Measurements from ENCODE around the gene ZNRD2. TPM values are rescaled to one million over a fixed set of nuclear protein-coding genes. Genes with fewer than 3 reads are reported as not detected.

The ZNRD2 gene
- total RNA-seq, 2 experiments from 2014 or later, result 39.2 to 40.7 TPM

- peaks cover 66% of the 10 kb centered on the region for H3K4me1 Mint-ChIP-seq (ENCODE audit: low read depth)
- ChIA-PET CTCF (interaction anchor here (0.8 to 5.2 kb wide), 8 partner anchors 13 to 314 kb away, joined by 3 to 88 read pairs (median 6); partner anchors contain the start of genes KCNK7 and PCNX3), POLR2A (interaction anchor here (0.7 to 2.1 kb wide), 9 partner anchors 11 to 457 kb away, joined by 3 to 9 read pairs (median 4); partner anchors contain the start of gene ZNHIT2)
- peak; percentile 5 for ATAC-seq
- no peaks in the 10 kb centered on the region for H3K9me3 Mint-ChIP-seq (ENCODE audit: insufficient read depth)
- peak overlapping the region; percentile 91 for H3K4me3 Mint-ChIP-seq
- no peaks in the 10 kb centered on the region for H3K27me3 Mint-ChIP-seq (ENCODE audit: low read depth)
- no peak for DNase-seq
- peaks cover 42% of the 10 kb centered on the region for H3K36me3 Mint-ChIP-seq (ENCODE audit: low read depth)
- H3K27ac Mint-ChIP-seq, result peak overlapping the region; percentile 89
These were observed 4.7 kb downstream of the ZNRD2 start for GRCh38 chr11:65574811-65575567.

DNA sequence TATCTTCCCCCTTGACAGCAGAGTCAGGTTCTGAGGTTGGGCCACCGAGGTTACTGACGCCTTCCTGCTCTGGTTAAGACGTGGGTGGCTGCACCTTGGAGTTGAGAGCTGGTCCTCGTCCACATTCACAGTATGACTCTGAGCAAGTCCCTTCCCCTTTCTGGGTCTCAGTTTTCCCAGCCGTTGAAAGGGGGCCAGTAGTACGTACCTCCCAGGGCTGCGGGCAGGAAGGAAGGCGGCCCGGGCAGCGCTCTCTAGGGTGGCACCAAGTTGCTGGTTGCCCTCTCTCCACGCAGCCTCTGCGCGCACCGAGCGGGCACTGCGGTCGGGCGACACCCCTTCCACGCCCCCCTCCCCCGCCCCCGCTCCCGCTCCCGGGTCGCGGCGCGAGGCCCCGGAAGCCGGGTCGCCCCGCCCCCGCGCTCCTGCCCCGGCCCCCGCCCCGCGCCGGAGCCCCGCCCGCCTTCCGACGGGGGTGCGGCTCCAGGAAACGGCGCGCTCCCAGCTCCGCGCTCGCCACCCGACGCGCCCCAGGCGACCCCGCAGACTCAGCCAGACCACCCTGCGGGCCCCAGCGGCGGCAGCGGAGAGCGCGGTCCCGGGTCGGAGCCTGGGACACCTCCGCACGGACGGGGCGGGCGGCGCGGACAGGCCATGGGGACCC is 5.4 kb downstream of the ZNRD2 start, which contains the start of gene EHBP1L1:
Gene EHBP1L1, plus strand, starts transcription at position 486 of the 664 bp plus-strand sequence. CDS start 250 bp downstream, outside the sequence.
- Mint-ChIP-seq H3K9me3 (ENCODE audit: insufficient read depth) (no peaks in the 10 kb centered on the region), H3K4me1 (ENCODE audit: low read depth) (peaks cover 62% of the 10 kb centered on the region), H3K36me3 (ENCODE audit: low read depth) (peaks cover 43% of the 10 kb centered on the region), H3K27me3 (ENCODE audit: low read depth) (no peaks in the 10 kb centered on the region), H3K27ac (peak within 1 kb of the TSS; percentile 89), H3K4me3 (peak within 1 kb of the TSS; percentile 91)
- DNase-seq (peak; percentile 79), ATAC-seq (peak; percentile 31)
- ChIA-PET POLR2A (interaction anchor here (0.7 to 2.1 kb wide), 11 partner anchors 10 to 458 kb away, joined by 3 to 9 read pairs (median 4); partner anchors contain the start of genes DPF2 and ZNHIT2), CTCF (interaction anchor here (0.8 to 5.2 kb wide), 8 partner anchors 12 to 313 kb away, joined by 3 to 88 read pairs (median 6); partner anchors contain the start of genes KCNK7 and PCNX3)

DNA sequence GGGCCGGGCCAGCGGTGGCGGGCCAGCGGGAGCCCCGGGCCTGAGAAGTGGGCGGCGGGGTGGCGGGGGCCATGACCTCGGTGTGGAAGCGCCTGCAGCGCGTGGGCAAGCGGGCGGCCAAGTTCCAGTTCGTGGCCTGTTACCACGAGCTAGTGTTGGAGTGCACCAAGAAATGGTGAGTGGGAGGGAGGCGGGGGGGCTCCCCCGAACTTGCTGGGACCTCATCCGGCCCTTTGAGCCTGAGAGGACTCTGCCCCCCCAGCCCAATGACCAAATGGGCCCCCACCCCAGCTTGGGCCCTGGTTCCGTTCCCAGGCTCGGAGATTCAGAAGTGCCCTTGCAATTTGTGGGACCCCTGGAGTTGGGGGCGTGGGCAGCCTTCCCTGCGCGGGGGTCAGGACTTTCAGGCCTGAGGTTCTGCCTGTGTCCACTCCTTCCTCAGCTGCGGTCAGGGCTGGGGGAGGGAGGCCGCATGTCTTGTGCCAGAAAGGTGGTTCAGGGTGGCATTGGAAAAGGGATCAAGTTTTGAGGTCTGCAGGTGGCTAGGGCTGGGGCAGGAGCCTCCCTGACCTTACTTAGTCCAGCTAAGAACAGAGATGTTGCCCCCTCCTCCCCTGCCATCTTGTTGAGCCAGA is 6.1 kb downstream of the ZNRD2 start:
- Mint-ChIP-seq H3K36me3 (ENCODE audit: low read depth) (peaks cover 43% of the 10 kb centered on the region), H3K27ac (peak overlapping the region; percentile 80), H3K4me1 (ENCODE audit: low read depth) (peaks cover 56% of the 10 kb centered on the region), H3K27me3 (ENCODE audit: low read depth) (no peaks in the 10 kb centered on the region), H3K9me3 (ENCODE audit: insufficient read depth) (no peaks in the 10 kb centered on the region), H3K4me3 (peak overlapping the region; percentile 86)
- peak; percentile 36 for DNase-seq
- ATAC-seq, result no peak
- ChIA-PET POLR2A (interaction anchor here (0.5 to 2.1 kb wide), 8 partner anchors 10 to 243 kb away, joined by 3 to 9 read pairs (median 4); partner anchors contain the start of gene DPF2), CTCF (interaction anchor here (0.8 to 5.2 kb wide), 8 partner anchors 11 to 39 kb away, joined by 3 to 88 read pairs (median 5); partner anchors contain the start of genes KCNK7 and PCNX3)

DNA sequence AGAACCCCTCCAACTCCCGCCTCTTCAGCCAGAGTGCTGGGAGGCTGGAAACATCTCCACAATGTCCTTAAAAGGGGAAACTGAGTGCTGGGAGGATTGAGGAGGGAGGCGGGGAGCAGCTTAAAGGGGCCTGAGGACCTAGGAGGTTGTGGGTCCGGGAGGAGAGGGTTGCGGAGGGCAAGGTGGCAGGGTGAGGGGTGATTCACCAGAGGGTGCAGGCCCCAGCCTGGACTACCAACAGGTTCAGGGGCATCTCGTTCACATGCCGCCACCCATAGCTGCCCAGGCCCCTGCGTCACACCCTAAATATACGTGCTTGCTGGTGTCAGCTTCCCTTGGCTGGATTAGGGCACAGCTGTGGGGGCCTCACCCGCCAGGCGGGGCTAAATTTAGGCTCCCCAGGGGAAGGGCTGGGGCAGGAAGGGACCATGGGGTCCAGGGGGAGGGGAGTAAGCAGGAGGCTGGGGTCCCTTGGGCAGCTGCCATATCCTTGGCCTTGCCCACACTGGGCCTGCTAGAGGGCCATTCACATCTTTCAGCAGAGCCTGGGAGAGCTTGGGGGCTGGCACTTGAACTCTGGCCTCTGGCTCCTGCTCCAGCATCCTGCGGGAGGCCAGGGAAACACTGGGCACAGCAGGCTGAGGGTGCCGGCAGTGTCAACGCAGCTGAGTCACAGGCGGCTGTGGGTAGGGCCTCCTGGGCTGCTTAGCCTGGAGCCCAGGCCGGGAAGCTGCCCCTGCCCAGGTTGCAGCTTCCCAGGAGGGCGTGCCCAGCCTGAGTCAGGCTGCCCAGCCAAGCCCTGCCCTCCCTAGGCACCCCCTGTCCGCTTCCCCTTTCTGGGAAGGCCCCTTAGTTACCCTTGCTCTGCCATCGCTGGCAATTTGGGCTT is 6.8 kb downstream of the ZNRD2 start:
- Mint-ChIP-seq H3K36me3 (ENCODE audit: low read depth) (peaks cover 47% of the 10 kb centered on the region), H3K9me3 (ENCODE audit: insufficient read depth) (no peaks in the 10 kb centered on the region), H3K4me3 (peak overlapping the region; percentile 86), H3K27me3 (ENCODE audit: low read depth) (no peaks in the 10 kb centered on the region), H3K27ac (peak overlapping the region; percentile 80), H3K4me1 (ENCODE audit: low read depth) (peaks cover 51% of the 10 kb centered on the region)
- ATAC-seq, result no peak
- ChIA-PET POLR2A (interaction anchor here (0.5 to 2.1 kb wide), 10 partner anchors 9 to 193 kb away, joined by 3 to 9 read pairs (median 4); no protein-coding TSS in a partner anchor), CTCF (interaction anchor here (0.9 to 5.2 kb wide), 5 partner anchors 11 to 161 kb away, joined by 3 to 88 read pairs (median 33); partner anchors contain the start of gene KCNK7)
- peak; percentile 38 for DNase-seq

DNA sequence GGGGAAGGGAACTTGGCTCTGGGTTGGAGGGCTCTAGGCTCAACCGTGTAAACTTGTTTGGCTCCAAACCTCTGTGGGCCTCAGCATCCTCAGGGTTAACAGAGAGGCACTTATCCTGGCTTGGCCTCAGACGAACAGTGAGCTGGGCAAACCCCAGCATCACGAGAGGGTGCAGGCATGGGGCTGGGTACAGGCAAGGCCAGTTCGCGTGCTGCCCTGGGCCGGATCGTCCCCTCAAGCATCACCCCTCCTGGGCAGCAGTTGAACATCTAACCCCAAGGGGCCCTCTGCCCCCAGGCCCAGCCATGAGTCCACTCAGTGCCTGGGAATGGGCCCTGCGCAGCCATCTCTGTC is 7.5 kb downstream of the ZNRD2 start:
- peak overlapping the region; percentile 37 for H3K27ac Mint-ChIP-seq
- H3K27me3 Mint-ChIP-seq (ENCODE audit: low read depth), result no peaks in the 10 kb centered on the region
- peak overlapping the region; percentile 61 for H3K4me3 Mint-ChIP-seq
- ChIA-PET POLR2A (interaction anchor here (1.8 kb wide), 2 partner anchors 9 to 33 kb away, joined by 5 to 9 read pairs; no protein-coding TSS in a partner anchor), CTCF (interaction anchor here (1.2 to 5.2 kb wide), 4 partner anchors 10 to 162 kb away, joined by 3 to 88 read pairs (median 37); partner anchors contain the start of gene KCNK7)
- peaks cover 49% of the 10 kb centered on the region for H3K4me1 Mint-ChIP-seq (ENCODE audit: low read depth)
- no peak for ATAC-seq
- peaks cover 52% of the 10 kb centered on the region for H3K36me3 Mint-ChIP-seq (ENCODE audit: low read depth)
- DNase-seq, result no peak
- H3K9me3 Mint-ChIP-seq (ENCODE audit: insufficient read depth), result no peaks in the 10 kb centered on the region

DNA sequence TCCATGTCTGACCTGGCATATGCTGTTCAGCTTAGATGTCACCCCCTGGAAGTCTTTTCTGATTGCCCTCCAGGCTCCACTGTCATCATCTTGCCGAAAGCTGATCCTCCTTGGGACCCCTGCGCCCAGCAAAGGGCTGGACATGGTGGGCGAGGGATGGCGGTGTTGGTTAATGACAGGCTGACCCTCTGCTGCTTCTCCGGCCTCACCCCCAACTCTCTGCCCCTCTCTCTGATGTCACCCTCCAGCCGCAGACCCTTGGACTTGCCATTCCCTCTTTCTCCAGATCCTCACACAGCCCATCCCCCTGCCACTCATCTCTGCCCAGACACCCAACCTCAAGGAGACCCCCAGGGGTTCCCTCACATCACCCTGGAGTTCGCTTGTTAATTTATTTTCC is 7.9 kb downstream of the ZNRD2 start:
- POLR2A ChIA-PET, result interaction anchor here (1.8 kb wide), 1 partner anchor 32 kb away, joined by 5 read pairs; no protein-coding TSS in a partner anchor
- ATAC-seq (no peak), DNase-seq (no peak)
- Mint-ChIP-seq H3K4me1 (ENCODE audit: low read depth) (peaks cover 50% of the 10 kb centered on the region), H3K9me3 (ENCODE audit: insufficient read depth) (no peaks in the 10 kb centered on the region), H3K36me3 (ENCODE audit: low read depth) (peaks cover 54% of the 10 kb centered on the region), H3K4me3 (peak overlapping the region; percentile 61), H3K27me3 (ENCODE audit: low read depth) (no peaks in the 10 kb centered on the region), H3K27ac (peak overlapping the region; percentile 37)
- CTCF ChIA-PET, result interaction anchor here (1.2 to 5.2 kb wide), 3 partner anchors 10 to 162 kb away, joined by 3 to 88 read pairs (median 33); no protein-coding TSS in a partner anchor

DNA sequence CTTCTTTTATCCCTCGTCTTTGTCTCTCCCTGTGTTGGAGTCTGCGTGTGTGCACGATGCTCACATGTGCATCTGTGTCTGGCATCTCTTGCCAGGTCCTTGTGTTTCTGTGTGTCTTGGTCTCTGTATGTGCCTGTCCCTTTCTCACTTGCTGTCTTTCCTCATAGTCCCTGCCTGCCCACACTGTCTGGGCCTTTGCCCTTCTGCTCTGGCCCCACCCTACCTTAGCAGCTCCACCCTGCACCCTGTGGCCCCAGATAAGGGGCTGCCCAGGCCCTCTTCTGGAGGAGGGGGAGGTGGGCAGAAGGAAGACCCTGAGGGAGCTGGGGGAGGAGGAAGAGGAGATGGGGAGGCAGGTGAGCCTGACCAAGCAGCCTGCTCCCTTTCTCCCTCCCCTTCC is 8.4 kb downstream of the ZNRD2 start:
- H3K27me3 Mint-ChIP-seq (ENCODE audit: low read depth), result no peaks in the 10 kb centered on the region
- no peaks in the 10 kb centered on the region for H3K9me3 Mint-ChIP-seq (ENCODE audit: insufficient read depth)
- H3K4me3 Mint-ChIP-seq, result peak overlapping the region; percentile 46
- H3K27ac Mint-ChIP-seq, result peak overlapping the region; percentile 37
- POLR2A ChIA-PET, result interaction anchor here (1.8 kb wide), 1 partner anchor 32 kb away, joined by 5 read pairs; no protein-coding TSS in a partner anchor
- H3K4me1 Mint-ChIP-seq (ENCODE audit: low read depth), result peaks cover 49% of the 10 kb centered on the region
- DNase-seq (no peak), ATAC-seq (no peak)
- peaks cover 53% of the 10 kb centered on the region for H3K36me3 Mint-ChIP-seq (ENCODE audit: low read depth)
- CTCF ChIA-PET, result interaction anchor here (1.3 to 5.2 kb wide), 4 partner anchors 9 to 38 kb away, joined by 3 to 88 read pairs (median 20); no protein-coding TSS in a partner anchor

- Mint-ChIP-seq H3K4me1 (ENCODE audit: low read depth) (peaks cover 49% of the 10 kb centered on the region), H3K9me3 (ENCODE audit: insufficient read depth) (no peaks in the 10 kb centered on the region), H3K36me3 (ENCODE audit: low read depth) (peaks cover 52% of the 10 kb centered on the region), H3K27me3 (ENCODE audit: low read depth) (no peaks in the 10 kb centered on the region), H3K4me3 (no peak overlapping the region), H3K27ac (peak overlapping the region; percentile 52)
- DNase-seq (no peak), ATAC-seq (no peak)
- POLR2A ChIA-PET, result no interaction called here
- CTCF ChIA-PET, result interaction anchor here (1.3 to 5.2 kb wide), 3 partner anchors 9 to 39 kb away, joined by 3 to 33 read pairs (median 6); no protein-coding TSS in a partner anchor
These were observed 9.0 kb downstream of the ZNRD2 start for GRCh38 chr11:65579291-65579690.

DNA sequence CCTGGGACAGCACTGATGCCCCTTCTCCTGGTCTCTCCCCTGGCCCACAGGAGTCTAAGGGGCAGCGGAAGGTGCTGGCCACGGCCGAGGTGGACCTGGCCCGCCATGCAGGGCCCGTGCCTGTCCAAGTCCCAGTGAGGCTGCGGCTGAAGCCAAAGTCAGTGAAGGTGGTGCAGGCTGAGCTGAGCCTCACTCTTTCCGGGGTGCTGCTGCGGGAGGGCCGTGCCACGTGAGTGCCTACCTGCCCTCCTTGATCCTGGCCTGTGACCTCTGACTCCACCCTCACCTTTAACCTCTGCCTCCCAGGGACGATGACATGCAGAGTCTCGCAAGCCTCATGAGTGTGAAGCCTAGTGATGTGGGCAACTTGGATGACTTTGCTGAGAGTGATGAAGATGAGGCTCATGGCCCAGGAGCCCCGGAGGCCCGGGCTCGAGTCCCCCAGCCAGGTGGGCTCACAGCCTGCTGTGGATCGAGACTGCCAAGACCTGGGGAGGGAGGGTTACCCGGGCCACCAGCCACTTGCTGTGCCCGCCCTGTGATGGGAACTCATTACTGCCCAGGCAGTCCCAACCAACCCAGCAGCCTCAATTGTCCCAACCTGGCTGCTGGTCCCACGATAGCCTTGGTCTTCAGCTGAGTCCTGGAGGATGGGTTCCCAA is 9.9 kb downstream of the ZNRD2 start:
- ChIA-PET CTCF (interaction anchor here (1.3 to 5.2 kb wide), 4 partner anchors 8 to 39 kb away, joined by 3 to 33 read pairs (median 12); no protein-coding TSS in a partner anchor), POLR2A (no interaction called here)
- Mint-ChIP-seq H3K4me3 (no peak overlapping the region), H3K36me3 (ENCODE audit: low read depth) (peaks cover 55% of the 10 kb centered on the region), H3K27ac (no peak overlapping the region), H3K9me3 (ENCODE audit: insufficient read depth) (no peaks in the 10 kb centered on the region), H3K4me1 (ENCODE audit: low read depth) (peaks cover 45% of the 10 kb centered on the region), H3K27me3 (ENCODE audit: low read depth) (no peaks in the 10 kb centered on the region)
- ATAC-seq, result no peak
- DNase-seq, result no peak

DNA sequence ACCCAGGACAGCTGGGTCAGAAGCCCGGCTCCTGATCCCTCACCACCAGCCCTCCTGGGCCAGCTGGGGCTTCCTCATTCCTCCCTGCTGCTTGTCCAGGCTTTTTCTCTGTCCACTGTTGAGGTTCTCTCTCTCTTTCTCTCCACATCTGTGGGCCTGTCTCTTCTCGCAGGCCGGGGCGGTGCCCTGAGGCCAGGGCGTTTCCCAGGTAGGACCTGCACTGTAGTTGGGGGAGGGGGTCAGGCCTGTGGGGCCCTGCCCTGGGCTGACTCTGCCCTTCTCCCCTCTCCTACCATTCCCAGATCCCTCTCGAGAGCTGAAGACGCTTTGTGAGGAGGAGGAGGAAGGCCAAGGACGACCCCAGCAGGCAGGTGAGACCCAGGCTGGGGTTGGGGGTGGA is 10.5 kb downstream of the ZNRD2 start:
- H3K4me1 Mint-ChIP-seq (ENCODE audit: low read depth), result peaks cover 44% of the 10 kb centered on the region
- no peaks in the 10 kb centered on the region for H3K9me3 Mint-ChIP-seq (ENCODE audit: insufficient read depth)
- no peak overlapping the region for H3K4me3 Mint-ChIP-seq
- peaks cover 57% of the 10 kb centered on the region for H3K36me3 Mint-ChIP-seq (ENCODE audit: low read depth)
- DNase-seq, result no peak
- no peak for ATAC-seq
- POLR2A ChIA-PET, result interaction anchor here (0.6 kb wide), 1 partner anchor 176 kb away, joined by 3 read pairs; no protein-coding TSS in a partner anchor
- CTCF ChIA-PET, result interaction anchor here (4.1 kb wide), 1 partner anchor 13 kb away, joined by 17 read pairs; no protein-coding TSS in a partner anchor
- no peak overlapping the region for H3K27ac Mint-ChIP-seq
- H3K27me3 Mint-ChIP-seq (ENCODE audit: low read depth), result no peaks in the 10 kb centered on the region
